GM23248 (cell line): ENCODE measurements around the gene SSRP1.

ENCODE experiments used
- EZH2 ChIP-seq: fragments of 200-600 bp; sonication (generic); IDR thresholded peaks from 2 replicates; pipeline ENCODE4 v1.6.1; 2018; ENCODE audit warnings: antibody characterized with exemption, mild to moderate bottlenecking; ENCODE audit not compliant: insufficient read depth, poor library complexity, severe bottlenecking
- EZH2phosphoT487 ChIP-seq: fragments of 200-600 bp; sonication (generic); IDR thresholded peaks from 2 replicates; pipeline ENCODE4 v1.6.1; 2018; ENCODE audit warnings: antibody characterized with exemption, moderate library complexity, mild to moderate bottlenecking, low read depth; ENCODE audit not compliant: insufficient read depth

DNA sequence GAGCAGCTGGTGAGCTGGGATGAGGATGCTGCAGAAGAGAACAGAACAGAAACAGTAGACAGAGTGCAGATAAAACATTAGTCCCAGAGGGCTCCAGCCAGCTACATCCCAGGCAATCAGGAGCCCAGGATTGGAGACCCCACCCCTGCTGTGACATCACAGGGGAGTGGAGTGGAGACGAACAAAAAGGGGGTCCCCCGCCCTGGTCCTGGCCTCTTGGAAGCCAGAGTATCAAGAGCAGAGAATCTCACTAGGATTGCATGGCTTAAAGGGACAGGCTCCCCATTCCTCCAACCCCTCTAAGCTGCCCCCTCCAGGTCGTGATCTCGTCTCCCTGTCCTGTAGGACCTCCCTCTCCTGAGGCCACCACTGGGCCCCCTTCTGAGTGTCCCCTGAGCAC is 2.5 kb upstream of the SSRP1 start, which contains the start of gene P2RX3:
- no peak for TF ChIP-seq EZH2
- no peak for TF ChIP-seq EZH2phosphoT487
